ENCODE measurements around the gene CLDN17.

The CLDN17 gene

DNA sequence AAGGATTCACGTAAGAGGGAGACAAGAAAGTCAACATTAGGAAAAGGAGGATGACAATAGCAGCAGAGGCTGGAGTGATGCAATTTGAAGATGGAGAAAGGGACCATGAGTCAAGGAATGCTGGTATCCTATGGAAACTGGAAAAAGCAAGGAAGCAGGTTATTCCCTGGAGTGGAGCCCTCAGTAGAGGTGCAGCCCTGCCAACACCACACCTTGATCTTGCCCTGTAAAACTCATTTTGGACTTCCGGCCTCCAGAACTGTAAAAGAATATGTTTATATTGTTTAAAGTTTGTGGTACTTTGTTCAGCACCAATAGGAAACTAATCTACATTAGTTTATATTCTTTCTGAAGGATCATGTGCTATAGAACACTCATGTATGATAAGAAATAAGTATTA is 19.6 kb upstream of the CLDN17 start:
- Histone ChIP-seq H3K27ac (ENCODE audit: low read depth, low read length) (no peak overlapping the region), H3K4me3 (ENCODE audit: low read depth, low read length) (no peak overlapping the region), H3K9me3 (ENCODE audit: control insufficient read depth, insufficient read depth, low read length) (no peaks in the 10 kb centered on the region), H3K4me1 (ENCODE audit: control insufficient read depth, insufficient read depth, low read length) (no peaks in the 10 kb centered on the region), H3K27me3 (ENCODE audit: control insufficient read depth, insufficient read depth, low read length) (no peaks in the 10 kb centered on the region), H3K9ac (ENCODE audit: low read depth, low read length) (no peak overlapping the region), H3K36me3 (ENCODE audit: control insufficient read depth, insufficient read depth, low read length) (no peaks in the 10 kb centered on the region)

GRCh38 chr21:30168086-30168485 is 1.5 kb upstream of the CLDN17 start:
- no peaks in the 10 kb centered on the region for H3K36me3 ChIP-seq (ENCODE audit: control insufficient read depth, insufficient read depth, low read length)
- no peaks in the 10 kb centered on the region for H3K27me3 ChIP-seq (ENCODE audit: control insufficient read depth, insufficient read depth, low read length)
- H3K9ac ChIP-seq (ENCODE audit: low read depth, low read length): no peak overlapping the region
- no peak overlapping the region for H3K4me3 ChIP-seq (ENCODE audit: low read depth, low read length)
- no peaks in the 10 kb centered on the region for H3K9me3 ChIP-seq (ENCODE audit: control insufficient read depth, insufficient read depth, low read length)
- peaks cover 6% of the 10 kb centered on the region; the same call in 1 of the 2 replicates for H3K4me1 ChIP-seq (ENCODE audit: control insufficient read depth, insufficient read depth, low read length)
- no peak overlapping the region for H3K27ac ChIP-seq (ENCODE audit: low read depth, low read length)

DNA sequence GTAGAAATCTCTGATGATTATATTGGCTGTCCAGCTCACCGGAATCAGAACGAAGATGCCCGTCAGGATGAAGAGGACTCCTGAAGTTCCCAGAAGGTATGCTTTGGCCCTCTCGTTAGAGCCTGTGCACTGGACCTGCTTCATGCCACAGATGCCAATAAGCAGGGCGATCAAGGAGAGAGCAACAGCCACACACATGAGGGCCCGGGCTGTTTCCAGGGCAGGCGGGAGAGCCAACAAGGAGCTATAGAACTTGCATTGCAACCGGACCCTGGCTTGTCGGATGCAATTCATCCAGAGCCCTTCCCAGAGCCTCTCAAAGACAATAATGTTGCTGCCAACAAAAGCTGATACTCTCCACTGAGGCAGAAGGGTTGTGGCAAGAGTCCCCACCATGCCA is 434 bp downstream of the CLDN17 start:
- peaks cover 7% of the 10 kb centered on the region; the same call in 1 of the 2 replicates for H3K4me1 ChIP-seq (ENCODE audit: control insufficient read depth, insufficient read depth, low read length)

GRCh38 chr21:30164796-30165195 is 1.8 kb downstream of the CLDN17 start:
- Histone ChIP-seq H3K27ac (ENCODE audit: low read depth, low read length) (no peak overlapping the region), H3K4me3 (ENCODE audit: low read depth, low read length) (no peak overlapping the region), H3K4me1 (ENCODE audit: control insufficient read depth, insufficient read depth, low read length) (peaks cover 7% of the 10 kb centered on the region; the same call in 1 of the 2 replicates), H3K36me3 (ENCODE audit: control insufficient read depth, insufficient read depth, low read length) (no peaks in the 10 kb centered on the region), H3K9me3 (ENCODE audit: control insufficient read depth, insufficient read depth, low read length) (no peaks in the 10 kb centered on the region), H3K9ac (ENCODE audit: low read depth, low read length) (no peak overlapping the region), H3K27me3 (ENCODE audit: control insufficient read depth, insufficient read depth, low read length) (no peaks in the 10 kb centered on the region)

More for the DNA sequence above, 434 bp downstream of the CLDN17 start:
- no peaks in the 10 kb centered on the region for H3K36me3 ChIP-seq (ENCODE audit: control insufficient read depth, insufficient read depth, low read length)
- no peaks in the 10 kb centered on the region for H3K27me3 ChIP-seq (ENCODE audit: control insufficient read depth, insufficient read depth, low read length)
- no peak overlapping the region for H3K9ac ChIP-seq (ENCODE audit: low read depth, low read length)
- no peaks in the 10 kb centered on the region for H3K9me3 ChIP-seq (ENCODE audit: control insufficient read depth, insufficient read depth, low read length)
- H3K4me3 ChIP-seq (ENCODE audit: low read depth, low read length): no peak overlapping the region
- no peak overlapping the region for H3K27ac ChIP-seq (ENCODE audit: low read depth, low read length)

- Histone ChIP-seq H3K4me3 (ENCODE audit: low read depth, low read length) (no peak overlapping the region), H3K4me1 (ENCODE audit: control insufficient read depth, insufficient read depth, low read length) (no peaks in the 10 kb centered on the region), H3K9me3 (ENCODE audit: control insufficient read depth, insufficient read depth, low read length) (no peaks in the 10 kb centered on the region), H3K27ac (ENCODE audit: low read depth, low read length) (no peak overlapping the region), H3K9ac (ENCODE audit: low read depth, low read length) (no peak overlapping the region), H3K27me3 (ENCODE audit: control insufficient read depth, insufficient read depth, low read length) (no peaks in the 10 kb centered on the region), H3K36me3 (ENCODE audit: control insufficient read depth, insufficient read depth, low read length) (no peaks in the 10 kb centered on the region)
Measured at GRCh38 chr21:30153697-30154340, 12.8 kb downstream of the CLDN17 start.

GRCh38 chr21:30152792-30153191 is 13.8 kb downstream of the CLDN17 start:
- no peaks in the 10 kb centered on the region for H3K36me3 ChIP-seq (ENCODE audit: control insufficient read depth, insufficient read depth, low read length)
- no peaks in the 10 kb centered on the region for H3K27me3 ChIP-seq (ENCODE audit: control insufficient read depth, insufficient read depth, low read length)
- no peaks in the 10 kb centered on the region for H3K4me1 ChIP-seq (ENCODE audit: control insufficient read depth, insufficient read depth, low read length)
- H3K27ac ChIP-seq (ENCODE audit: low read depth, low read length): no peak overlapping the region
- H3K4me3 ChIP-seq (ENCODE audit: low read depth, low read length): no peak overlapping the region
- no peaks in the 10 kb centered on the region for H3K9me3 ChIP-seq (ENCODE audit: control insufficient read depth, insufficient read depth, low read length)
- no peak overlapping the region for H3K9ac ChIP-seq (ENCODE audit: low read depth, low read length)

GRCh38 chr21:30148906-30149305 is 17.7 kb downstream of the CLDN17 start:
- no peaks in the 10 kb centered on the region for H3K27me3 ChIP-seq (ENCODE audit: control insufficient read depth, insufficient read depth, low read length)
- no peaks in the 10 kb centered on the region for H3K36me3 ChIP-seq (ENCODE audit: control insufficient read depth, insufficient read depth, low read length)
- no peak overlapping the region for H3K9ac ChIP-seq (ENCODE audit: low read depth, low read length)
- H3K4me1 ChIP-seq (ENCODE audit: control insufficient read depth, insufficient read depth, low read length): no peaks in the 10 kb centered on the region
- no peak overlapping the region for H3K27ac ChIP-seq (ENCODE audit: low read depth, low read length)
- H3K9me3 ChIP-seq (ENCODE audit: control insufficient read depth, insufficient read depth, low read length): no peaks in the 10 kb centered on the region
- no peak overlapping the region for H3K4me3 ChIP-seq (ENCODE audit: low read depth, low read length)

GRCh38 chr21:30146558-30147282 is 19.9 kb downstream of the CLDN17 start:
- no peak overlapping the region for H3K27ac ChIP-seq (ENCODE audit: low read depth, low read length)
- no peaks in the 10 kb centered on the region for H3K9me3 ChIP-seq (ENCODE audit: control insufficient read depth, insufficient read depth, low read length)
- H3K27me3 ChIP-seq (ENCODE audit: control insufficient read depth, insufficient read depth, low read length): no peaks in the 10 kb centered on the region
- no peak overlapping the region for H3K4me3 ChIP-seq (ENCODE audit: low read depth, low read length)
- H3K9ac ChIP-seq (ENCODE audit: low read depth, low read length): no peak overlapping the region
- H3K4me1 ChIP-seq (ENCODE audit: control insufficient read depth, insufficient read depth, low read length): no peaks in the 10 kb centered on the region
- no peaks in the 10 kb centered on the region for H3K36me3 ChIP-seq (ENCODE audit: control insufficient read depth, insufficient read depth, low read length)

DNA sequence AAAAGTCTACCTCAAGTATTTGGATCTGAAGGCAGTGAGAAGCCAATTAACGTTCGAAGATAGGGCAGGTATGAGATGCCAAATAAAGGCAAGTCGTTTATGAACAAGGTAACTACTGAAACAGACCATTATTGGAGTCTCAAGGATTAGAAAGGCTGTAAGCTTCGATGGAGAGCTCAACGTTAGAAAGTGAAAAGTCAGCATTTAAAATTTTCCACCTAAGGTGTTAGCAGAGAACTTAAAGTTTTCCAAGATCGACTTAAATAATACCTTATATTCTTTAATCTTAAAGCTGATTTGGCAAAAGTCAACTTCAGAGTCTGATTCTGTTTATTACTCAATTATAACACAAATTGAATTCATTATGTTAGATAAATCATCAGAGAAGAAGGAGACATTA is 28.1 kb downstream of the CLDN17 start:
- Histone ChIP-seq H3K9ac (ENCODE audit: low read depth, low read length) (no peak overlapping the region), H3K4me3 (ENCODE audit: low read depth, low read length) (no peak overlapping the region), H3K27me3 (ENCODE audit: control insufficient read depth, insufficient read depth, low read length) (no peaks in the 10 kb centered on the region), H3K9me3 (ENCODE audit: control insufficient read depth, insufficient read depth, low read length) (no peaks in the 10 kb centered on the region), H3K4me1 (ENCODE audit: control insufficient read depth, insufficient read depth, low read length) (peaks cover 7% of the 10 kb centered on the region; the same call in 1 of the 2 replicates), H3K27ac (ENCODE audit: low read depth, low read length) (no peak overlapping the region), H3K36me3 (ENCODE audit: control insufficient read depth, insufficient read depth, low read length) (no peaks in the 10 kb centered on the region)

GRCh38 chr21:30129246-30129645 is 37.4 kb downstream of the CLDN17 start:
- no peak overlapping the region for H3K4me3 ChIP-seq (ENCODE audit: low read depth, low read length)
- H3K9me3 ChIP-seq (ENCODE audit: control insufficient read depth, insufficient read depth, low read length): no peaks in the 10 kb centered on the region
- no peaks in the 10 kb centered on the region for H3K36me3 ChIP-seq (ENCODE audit: control insufficient read depth, insufficient read depth, low read length)
- no peaks in the 10 kb centered on the region for H3K4me1 ChIP-seq (ENCODE audit: control insufficient read depth, insufficient read depth, low read length)
- H3K9ac ChIP-seq (ENCODE audit: low read depth, low read length): no peak overlapping the region
- no peak overlapping the region for H3K27ac ChIP-seq (ENCODE audit: low read depth, low read length)
- H3K27me3 ChIP-seq (ENCODE audit: control insufficient read depth, insufficient read depth, low read length): no peaks in the 10 kb centered on the region

DNA sequence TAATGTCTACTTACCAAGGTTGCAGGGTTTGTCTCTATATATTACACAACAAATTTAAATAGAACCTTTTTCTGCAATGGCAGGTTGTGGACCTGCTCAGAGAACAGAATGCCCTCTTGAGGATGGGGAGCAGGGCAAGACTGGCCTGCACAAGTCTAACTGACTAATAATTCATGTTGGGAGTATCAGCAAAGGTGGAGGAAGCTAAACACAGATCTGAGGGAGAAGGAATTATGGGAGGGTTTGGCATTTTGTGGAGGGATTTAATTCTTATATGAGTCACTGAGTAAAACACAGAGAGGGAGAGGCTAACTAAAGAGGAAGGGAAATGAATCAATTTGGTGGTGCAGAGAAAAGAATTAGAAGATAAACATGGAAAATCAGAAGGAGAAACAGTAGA is 40.0 kb downstream of the CLDN17 start:
- Histone ChIP-seq H3K27ac (ENCODE audit: low read depth, low read length) (no peak overlapping the region), H3K36me3 (ENCODE audit: control insufficient read depth, insufficient read depth, low read length) (no peaks in the 10 kb centered on the region)

More for the DNA sequence above, 40.0 kb downstream of the CLDN17 start:
- no peaks in the 10 kb centered on the region for H3K4me1 ChIP-seq (ENCODE audit: control insufficient read depth, insufficient read depth, low read length)
- H3K9ac ChIP-seq (ENCODE audit: low read depth, low read length): no peak overlapping the region
- H3K4me3 ChIP-seq (ENCODE audit: low read depth, low read length): no peak overlapping the region
- H3K9me3 ChIP-seq (ENCODE audit: control insufficient read depth, insufficient read depth, low read length): no peaks in the 10 kb centered on the region
- no peaks in the 10 kb centered on the region for H3K27me3 ChIP-seq (ENCODE audit: control insufficient read depth, insufficient read depth, low read length)

All from HUES48 (cell line).